Ovary (tissue), 9 donors: ENCODE results near the gene IPCEF1. TPM values are rescaled to one million over a fixed set of nuclear protein-coding genes. Genes with fewer than 3 reads are reported as not detected.

Experiments used
- DNase-seq, 5 donors: peaks; one replicate each; pipeline ENCODE4 v3.0.0-alpha.2; 2019 to 2020
- H3K27ac ChIP-seq, 2 donors: fragments of 200-600 bp; one replicate each; pipeline versions ENCODE4 v1.5.1 to v1.8.0; 2019 to 2022
- H3K27me3 ChIP-seq: fragments of 200-600 bp; one replicate; pipeline ENCODE4 v1.8.0; 2022
- H3K36me3 ChIP-seq: fragments of 200-600 bp; sonication (generic); one replicate; pipeline ENCODE4 v1.5.1; 2019
- H3K4me1 ChIP-seq: one replicate; pipeline ENCODE4 v1.8.1; 2013; ENCODE audit warnings: mild to moderate bottlenecking, moderate library complexity; ENCODE audit not compliant: insufficient read depth
- H3K4me3 ChIP-seq: fragments of 200-600 bp; sonication (generic); one replicate; pipeline ENCODE4 v1.5.1; 2017
- H3K9me3 ChIP-seq, 2 donors: fragments of 200-600 bp in 1 of 2; sonication (generic) in 1 of 2; one replicate each; pipeline versions ENCODE4 v1.5.1 to v1.8.1; 2013 to 2019; ENCODE audit warnings: mild to moderate bottlenecking in 1 of 2, moderate library complexity in 1 of 2
- EP300 ChIP-seq: sonication (generic); formaldehyde crosslinking; IDR thresholded peaks from one replicate; pipeline ENCODE4 v1.6.1; 2017; ENCODE audit warnings: antibody characterized with exemption
- POLR2A ChIP-seq: fragments of 450-650 bp; IDR thresholded peaks from one replicate; pipeline ENCODE4 v1.6.1; 2017; ENCODE audit warnings: antibody characterized with exemption, mild to moderate bottlenecking, moderate library complexity
- WGBS, 3 donors: extraction: QIAGEN DNeasy Blood & Tissue Kit in 1 of 3; methylation state at CpG; one replicate each; pipeline versions ENCODE4 v1.1.5 to v1.1.7; 2013 to 2017; 5-methylcytosine and 5-hydroxymethylcytosine counted together
- intact Hi-C, 4 donors: fragments of 100-400 bp; cut with DNase I; formaldehyde crosslinking; loops; one replicate each; pipeline versions ENCODE4 v1.11.0 to v1.15.1; 2022 to 2023
- polyA plus RNA-seq, 2 donors: library from polyadenylated mRNA; stranded (reverse); fragments of 200-250 nt in 1 of 2; fragments of 350-450 nt in 1 of 2; fragmentation: Illumina TruSeq in 1 of 2; extraction: RNeasy Lipid Tissue Mini Kit (QIAGEN cat#74804) in 1 of 2; gene quantifications; one replicate each; pipeline ENCODE4 v1.2.3, GENCODE V29; 2013 to 2014
- total RNA-seq, 7 donors: library from RNA; depleted of rRNA in 2 of 7; stranded (reverse); fragments of >200 nt in 2 of 7; fragmentation: NEBNext Ultra II Directional in 3 of 7; extraction: Animal tissue kit (Norgen Biotek cat#: 25700) in 3 of 7; gene quantifications; one replicate each; pipeline versions ENCODE4 v1.1.0 to v1.2.4, GENCODE V29; 2016 to 2023
- TF ChIP-seq, protein P1 (sequence below), 3 donors: fragments of 450-650 bp in 2 of 3; fragments of 200-600 bp in 1 of 3; IDR thresholded peaks; one replicate each; pipeline versions ENCODE4 v1.5.1 to v1.8.0; 2016 to 2022; ENCODE audit warnings: antibody characterized with exemption in 3 of 3, mild to moderate bottlenecking in 1 of 3
- donor health status: DM: no; HTN: no; CAD: no; lungs with moderate emphysema.
- donor health status: DM: no; HTN: no; CAD: no.
- donor health status: Bipolar disorder and iron deficiency.
- donor health status: DM: yes; HTN: yes; CAD: no.
- donor health status: DM: no; HTN: no; CAD: no.
- donor health status: DM: yes; HTN: yes; CAD: no.

The IPCEF1 gene
- total and polyA plus RNA-seq, 9 donors: 1.3 to 3.4 (median 1.9) TPM

DNA sequence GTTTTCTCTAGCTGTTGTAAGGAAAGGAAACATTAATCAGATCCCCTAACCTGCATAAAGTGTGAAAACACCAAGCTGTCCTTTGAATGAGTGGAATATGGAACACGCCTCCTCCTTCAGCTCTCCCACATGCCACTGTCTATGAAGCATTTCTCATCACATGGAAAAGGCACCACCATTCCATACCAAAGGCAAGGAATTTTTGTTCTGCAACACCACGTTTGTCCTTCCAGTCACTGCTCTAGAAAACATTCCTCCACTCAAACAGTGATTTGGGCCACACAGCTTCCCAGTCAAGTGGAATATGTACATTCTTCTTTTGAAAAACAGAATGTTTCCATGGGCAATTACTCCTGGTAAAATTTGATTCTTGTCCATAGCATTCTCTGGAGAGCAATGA lies 197.5 kb downstream of the IPCEF1 start:
- H3K4me1 ChIP-seq: peaks cover 1% of the 10 kb centered on the region
- no peaks in the 10 kb centered on the region for H3K36me3 ChIP-seq
- H3K27ac ChIP-seq: no peak overlapping the region
- intact Hi-C loops: loop anchor here in 2 of 4 donors (5.0 to 10.0 kb wide), 2 partner anchors 118 to 246 kb away; no protein-coding TSS in a partner anchor
- H3K9me3 ChIP-seq: no peaks in the 10 kb centered on the region
- no peaks in the 10 kb centered on the region for H3K27me3 ChIP-seq
- WGBS, 3 donors: 90 to 91% (median 90%) methylated on average over 2 of the region's 2 CpGs
- TF ChIP-seq POLR2A: no peak
- TF ChIP-seq EP300: no peak
- TF ChIP-seq, protein P1, sequence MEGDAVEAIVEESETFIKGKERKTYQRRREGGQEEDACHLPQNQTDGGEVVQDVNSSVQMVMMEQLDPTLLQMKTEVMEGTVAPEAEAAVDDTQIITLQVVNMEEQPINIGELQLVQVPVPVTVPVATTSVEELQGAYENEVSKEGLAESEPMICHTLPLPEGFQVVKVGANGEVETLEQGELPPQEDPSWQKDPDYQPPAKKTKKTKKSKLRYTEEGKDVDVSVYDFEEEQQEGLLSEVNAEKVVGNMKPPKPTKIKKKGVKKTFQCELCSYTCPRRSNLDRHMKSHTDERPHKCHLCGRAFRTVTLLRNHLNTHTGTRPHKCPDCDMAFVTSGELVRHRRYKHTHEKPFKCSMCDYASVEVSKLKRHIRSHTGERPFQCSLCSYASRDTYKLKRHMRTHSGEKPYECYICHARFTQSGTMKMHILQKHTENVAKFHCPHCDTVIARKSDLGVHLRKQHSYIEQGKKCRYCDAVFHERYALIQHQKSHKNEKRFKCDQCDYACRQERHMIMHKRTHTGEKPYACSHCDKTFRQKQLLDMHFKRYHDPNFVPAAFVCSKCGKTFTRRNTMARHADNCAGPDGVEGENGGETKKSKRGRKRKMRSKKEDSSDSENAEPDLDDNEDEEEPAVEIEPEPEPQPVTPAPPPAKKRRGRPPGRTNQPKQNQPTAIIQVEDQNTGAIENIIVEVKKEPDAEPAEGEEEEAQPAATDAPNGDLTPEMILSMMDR (IDR thresholded peaks at IDR 0.05): no peak
- H3K4me3 ChIP-seq: no peak overlapping the region
- no peak for DNase-seq

DNA sequence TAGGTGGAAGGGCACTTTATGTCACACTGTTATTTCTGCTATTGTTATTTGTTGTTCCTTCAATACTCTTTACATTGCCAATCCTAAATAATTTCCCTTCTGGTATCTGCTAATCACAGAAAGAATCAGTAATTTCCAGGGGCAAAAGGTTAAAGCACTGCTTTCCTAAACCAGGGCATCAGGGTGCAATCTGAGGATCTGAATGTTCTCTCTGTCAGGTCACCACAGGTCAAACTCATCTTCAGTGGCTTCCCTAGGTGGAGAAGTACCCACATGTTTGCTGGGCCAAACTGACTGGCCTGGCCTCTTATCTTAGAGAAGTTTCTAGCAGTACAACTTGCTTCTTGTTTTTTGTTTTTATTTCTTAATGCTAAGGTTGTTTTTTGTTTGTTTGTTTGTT lies 198.9 kb downstream of the IPCEF1 start:
- Histone ChIP-seq H3K27me3 (no peaks in the 10 kb centered on the region), H3K9me3 (no peaks in the 10 kb centered on the region), H3K36me3 (no peaks in the 10 kb centered on the region), H3K4me3 (no peak overlapping the region), H3K27ac (peak overlapping the region in 1 of 2 donors; percentile 54), H3K4me1 (peaks cover 1% of the 10 kb centered on the region)
- intact Hi-C loops: loop anchor here in 2 of 4 donors (5.0 to 10.0 kb wide), 2 partner anchors 120 to 247 kb away; no protein-coding TSS in a partner anchor
- no peak for DNase-seq
- no peak for TF ChIP-seq POLR2A
- TF ChIP-seq EP300: no peak
- TF ChIP-seq, protein P1 (IDR thresholded peaks at IDR 0.05): no peak

DNA sequence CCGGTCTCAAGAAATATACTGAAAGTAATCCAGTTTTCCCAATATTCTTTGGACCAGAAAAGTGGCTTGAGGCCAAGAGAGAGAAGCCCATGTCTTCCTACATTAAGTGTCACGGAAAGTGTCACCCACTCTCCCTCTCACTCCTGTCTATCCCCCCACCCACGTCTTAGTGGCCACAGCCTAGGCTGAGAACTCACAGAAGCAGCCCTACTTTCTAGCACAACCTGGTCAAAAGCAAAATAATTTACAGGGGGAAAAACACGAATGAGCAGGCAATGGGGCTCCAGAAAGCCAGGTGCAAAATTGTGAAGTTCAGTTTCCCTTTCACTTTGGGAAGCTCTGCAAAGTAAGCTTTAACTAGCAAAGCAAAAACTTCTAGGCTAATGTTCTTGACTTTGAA lies 199.5 kb downstream of the IPCEF1 start:
- WGBS, 3 donors: 38 to 47% (median 42%) methylated on average over 4 of the region's 4 CpGs
- Histone ChIP-seq H3K9me3 (no peaks in the 10 kb centered on the region), H3K27ac (peak overlapping the region in 1 of 2 donors; percentile 54), H3K27me3 (no peaks in the 10 kb centered on the region), H3K4me1 (peaks cover 1% of the 10 kb centered on the region), H3K4me3 (no peak overlapping the region), H3K36me3 (no peaks in the 10 kb centered on the region)
- no peak for DNase-seq
- TF ChIP-seq, protein P1 (IDR thresholded peaks at IDR 0.05): no peak
- TF ChIP-seq POLR2A: no peak
- intact Hi-C loops: loop anchor here in 2 of 4 donors (5.0 to 10.0 kb wide), 2 partner anchors 120 to 248 kb away; no protein-coding TSS in a partner anchor

DNA sequence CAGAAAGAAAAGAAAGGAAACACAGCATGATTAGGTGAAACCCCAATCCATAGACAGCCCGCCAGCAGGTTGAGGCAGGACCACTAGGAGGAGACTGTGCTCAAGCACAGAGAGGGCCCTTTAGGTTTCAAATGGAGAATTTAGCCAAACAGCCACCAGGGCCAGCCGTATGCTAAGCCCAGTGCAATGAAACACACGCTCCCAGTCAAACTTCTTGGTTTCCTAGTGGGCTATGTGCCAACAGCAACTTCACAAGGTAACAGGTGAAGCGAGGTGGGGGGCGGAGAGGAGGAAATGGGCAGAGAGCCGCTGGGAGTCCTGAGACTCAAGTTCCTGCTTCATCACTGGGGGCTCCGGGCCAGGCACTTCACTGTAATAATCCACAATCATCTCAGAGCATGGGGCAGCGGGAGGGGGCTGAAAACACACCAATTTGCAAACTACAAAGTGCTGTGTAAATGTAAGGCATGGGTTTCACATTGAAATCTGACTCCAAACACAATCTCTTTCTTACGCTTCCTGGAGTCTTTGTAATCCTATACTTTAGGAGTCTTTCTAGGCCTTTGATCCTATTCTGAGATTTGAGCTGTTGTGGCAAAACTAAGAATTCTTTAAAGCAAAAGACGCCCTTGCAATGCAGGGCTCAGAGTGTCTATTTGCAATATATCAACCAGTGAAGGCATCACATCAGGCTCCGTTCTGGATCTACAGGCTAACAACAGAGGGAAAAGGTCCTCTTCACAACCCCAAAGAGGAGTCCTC lies 200.3 kb downstream of the IPCEF1 start:
- H3K27me3 ChIP-seq: no peaks in the 10 kb centered on the region
- TF ChIP-seq POLR2A: no peak
- TF ChIP-seq EP300: no peak
- TF ChIP-seq, protein P1 (IDR thresholded peaks at IDR 0.05): no peak
- peak overlapping the region in 1 of 2 donors; percentile 54 for H3K27ac ChIP-seq
- peaks cover 1% of the 10 kb centered on the region for H3K4me1 ChIP-seq
- no peaks in the 10 kb centered on the region for H3K36me3 ChIP-seq
- 80 to 90% (median 85%) methylated on average over 11 of the region's 11 CpGs for WGBS, 3 donors
- H3K9me3 ChIP-seq: no peaks in the 10 kb centered on the region
- DNase-seq: peak in 1 of 5 donors; percentile 27
- no peak overlapping the region for H3K4me3 ChIP-seq
- intact Hi-C loops: loop anchor here in 2 of 4 donors (5.0 to 10.0 kb wide), 2 partner anchors 121 to 248 kb away; no protein-coding TSS in a partner anchor
